GM21423 (cell line): ENCODE data around the gene AASS.
A peak's percentile ranks its signal among the peaks of the same experiment; 100 is the strongest.

Experiments
- ATAC-seq: cut with Tn5 transposase; IDR thresholded peaks from one replicate; pipeline ENCODE4 v1.9.1; 2021; ENCODE audit warnings: mild to moderate bottlenecking, moderate library complexity; ENCODE audit not compliant: unreplicated experiment

The AASS gene

GRCh38 chr7:122123746-122124145 is 20.3 kb downstream of the AASS start:
- ATAC-seq = no peak

- ATAC-seq = no peak
These were observed 25.3 kb downstream of the AASS start for GRCh38 chr7:122118757-122119156.

GRCh38 chr7:122103064-122103463 is 41.0 kb downstream of the AASS start:
- no peak for ATAC-seq

- no peak for ATAC-seq
These were observed 44.0 kb downstream of the AASS start for GRCh38 chr7:122100021-122100420.

GRCh38 chr7:122095642-122096041 is 48.4 kb downstream of the AASS start:
- no peak for ATAC-seq

GRCh38 chr7:122094549-122094948 is 49.5 kb downstream of the AASS start:
- ATAC-seq = no peak

GRCh38 chr7:122092964-122093797 is 50.9 kb downstream of the AASS start:
- ATAC-seq = peak; percentile 92

GRCh38 chr7:122082670-122083069 is 61.4 kb downstream of the AASS start:
- ATAC-seq = no peak

GRCh38 chr7:122082160-122082559 is 61.9 kb downstream of the AASS start:
- ATAC-seq = no peak

- ATAC-seq = no peak
These were observed 70.4 kb downstream of the AASS start for GRCh38 chr7:122073635-122074034.

GRCh38 chr7:122072924-122073599 is 71.0 kb downstream of the AASS start:
- ATAC-seq = no peak

GRCh38 chr7:122072272-122072671 is 71.8 kb downstream of the AASS start:
- no peak for ATAC-seq

- ATAC-seq = no peak
These were observed 73.2 kb downstream of the AASS start for GRCh38 chr7:122070834-122071233.

- ATAC-seq = no peak
These were observed 74.0 kb downstream of the AASS start for GRCh38 chr7:122070062-122070461.

- no peak for ATAC-seq
These were observed 75.0 kb downstream of the AASS start for GRCh38 chr7:122068999-122069398.

- no peak for ATAC-seq
These were observed 76.0 kb downstream of the AASS start for GRCh38 chr7:122068046-122068445.

GRCh38 chr7:122067077-122067476 is 77.0 kb downstream of the AASS start:
- no peak for ATAC-seq

- ATAC-seq = no peak
These were observed 79.1 kb downstream of the AASS start for GRCh38 chr7:122064971-122065370.

- ATAC-seq = no peak
These were observed 80.9 kb downstream of the AASS start for GRCh38 chr7:122063146-122063545.

GRCh38 chr7:122059542-122059941 is 84.5 kb downstream of the AASS start:
- ATAC-seq = no peak

GRCh38 chr7:122056977-122057376 is 87.1 kb downstream of the AASS start:
- no peak for ATAC-seq

- ATAC-seq = no peak
These were observed 89.0 kb downstream of the AASS start for GRCh38 chr7:122055073-122055472.
